COLO668 (cell line): ENCODE data around the gene GJD2.

Experiments used
- DNase-seq: peaks from one replicate; lab custom pipeline; 2025; ENCODE audit not compliant: unreplicated experiment; lab: John Stamatoyannopoulos, UW

Gene GJD2

DNA sequence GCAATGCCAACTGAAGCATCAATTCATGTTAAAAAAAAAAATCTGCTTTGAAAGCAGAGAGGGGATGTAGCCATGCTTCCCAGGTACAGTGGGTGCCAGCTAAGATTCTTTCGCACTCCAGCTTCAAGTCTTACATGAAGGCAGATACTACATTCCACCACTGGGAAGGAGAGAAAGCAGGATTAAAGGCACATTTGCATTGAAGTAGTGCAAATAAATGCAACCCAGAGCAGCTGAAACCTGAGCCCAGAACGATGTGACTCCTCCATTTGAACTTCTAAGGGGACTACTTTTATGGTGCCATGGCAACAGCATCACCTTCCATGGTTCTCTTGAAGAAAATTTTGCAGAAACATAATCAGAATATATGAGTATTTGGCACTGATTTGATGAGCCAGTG is 19.1 kb upstream of the GJD2 start:
- DNase-seq, result no peak

DNA sequence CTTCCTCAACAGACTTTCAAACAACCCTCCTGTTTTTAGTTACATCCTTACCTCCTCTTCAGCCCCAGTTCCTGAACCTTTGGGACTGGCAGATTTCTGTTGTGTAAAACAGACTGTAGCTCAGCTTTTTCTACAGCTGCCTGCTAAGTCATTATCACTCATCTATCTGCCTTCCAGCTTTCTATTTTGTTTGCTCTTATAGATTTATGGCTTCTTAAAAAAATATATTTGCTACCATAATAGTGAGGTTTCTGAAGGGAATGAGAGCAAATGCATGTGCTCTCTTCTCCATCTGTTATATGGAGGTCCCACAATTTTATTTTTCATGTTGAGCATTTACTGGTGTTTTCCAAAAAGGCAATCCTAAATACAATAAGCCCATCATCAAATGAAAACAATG is 18.2 kb upstream of the GJD2 start:
- DNase-seq, result no peak

GRCh38 chr15:34772312-34772711 is 17.5 kb upstream of the GJD2 start:
- no peak for DNase-seq

- DNase-seq, result no peak
Observed at GRCh38 chr15:34769711-34770110, 14.9 kb upstream of the GJD2 start.

DNA sequence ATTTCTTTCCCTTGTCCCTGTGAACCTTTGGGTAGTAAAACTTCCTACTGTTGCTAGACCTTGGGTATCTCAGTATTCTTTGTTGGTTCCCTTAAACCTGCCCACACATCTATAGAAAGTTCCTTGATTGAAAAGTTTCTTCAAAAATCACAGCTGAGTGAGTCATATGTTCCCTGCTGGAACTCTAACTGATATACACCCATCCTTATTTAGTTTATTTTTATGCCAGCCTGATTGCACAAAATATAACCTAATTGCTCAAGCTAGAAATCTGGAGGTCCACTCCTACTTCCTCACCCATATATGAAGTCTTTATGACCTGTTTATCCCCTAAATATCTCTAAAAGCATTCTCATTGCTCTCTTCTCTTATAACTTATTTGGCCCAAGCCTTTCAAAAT is 13.7 kb upstream of the GJD2 start:
- no peak for DNase-seq

- DNase-seq, result no peak
Observed at GRCh38 chr15:34765741-34766140, 10.9 kb upstream of the GJD2 start.

GRCh38 chr15:34760909-34761308 is 6.1 kb upstream of the GJD2 start:
- DNase-seq, result no peak

GRCh38 chr15:34759992-34760391 is 5.2 kb upstream of the GJD2 start:
- DNase-seq, result no peak

DNA sequence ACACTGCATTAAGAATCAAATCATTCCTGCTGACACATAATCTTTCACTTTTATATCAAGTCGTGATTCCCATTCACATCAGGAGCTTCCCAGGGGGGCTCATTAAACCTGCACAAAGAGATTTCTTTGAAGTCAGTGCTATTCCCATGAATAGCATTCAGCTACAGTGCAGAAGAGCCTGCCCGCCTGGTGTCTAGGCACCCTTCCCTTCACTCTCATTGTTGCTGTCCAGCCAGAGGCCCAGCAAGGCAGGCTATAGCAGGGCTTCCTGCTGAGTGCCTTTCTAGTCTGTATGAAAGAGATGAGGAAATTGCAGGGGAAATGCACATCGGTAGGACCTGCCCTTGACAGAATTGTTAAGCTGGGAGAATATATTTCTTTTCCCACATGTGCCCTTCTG is 4.5 kb upstream of the GJD2 start:
- DNase-seq, result no peak

DNA sequence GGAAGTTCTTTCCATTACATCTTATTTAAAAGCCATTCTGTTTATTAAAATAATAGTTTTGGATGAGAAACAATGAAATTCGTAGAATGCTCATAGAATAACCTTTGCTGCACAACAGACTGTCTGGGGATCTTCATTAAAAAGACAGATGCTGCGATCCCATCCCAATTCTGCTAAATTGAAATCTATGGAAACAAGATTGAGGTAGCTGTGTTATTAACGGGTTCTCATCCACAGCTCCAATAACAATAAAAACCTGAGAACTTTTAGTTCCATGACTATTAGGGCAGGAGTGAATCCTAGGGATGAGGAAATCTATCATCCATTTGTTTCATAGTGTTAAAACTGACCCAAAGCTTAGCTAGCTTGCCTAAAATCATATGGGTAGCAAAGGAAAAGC is 2.5 kb upstream of the GJD2 start:
- no peak for DNase-seq

- DNase-seq, result no peak
Observed at GRCh38 chr15:34755419-34755773, 598 bp upstream of the GJD2 start.

- DNase-seq, result no peak
Observed at GRCh38 chr15:34754171-34754601, 612 bp downstream of the GJD2 start.

GRCh38 chr15:34753236-34753894 is 1.4 kb downstream of the GJD2 start:
- DNase-seq, result no peak

GRCh38 chr15:34749691-34750090 is 5.1 kb downstream of the GJD2 start:
- DNase-seq, result no peak

DNA sequence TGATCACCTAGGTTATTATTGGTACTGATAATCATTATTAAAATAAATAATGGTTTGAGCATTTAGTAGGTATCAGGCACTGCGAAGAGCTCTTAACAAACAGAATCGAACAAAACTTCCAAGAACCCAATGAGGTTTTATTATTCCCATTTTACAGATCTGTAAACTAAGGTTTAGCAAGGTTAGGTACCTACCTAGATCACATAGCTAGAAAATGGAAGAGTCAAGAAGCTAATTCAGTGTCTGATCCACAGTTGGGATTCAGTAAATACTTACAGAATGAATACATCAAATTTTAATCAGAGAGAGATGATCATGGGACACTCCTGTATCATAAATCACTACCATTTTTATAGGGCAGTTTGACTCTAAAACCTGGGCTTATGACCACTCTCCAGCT is 15.5 kb downstream of the GJD2 start:
- DNase-seq, result no peak

GRCh38 chr15:34738002-34738401 is 16.8 kb downstream of the GJD2 start:
- DNase-seq, result no peak

DNA sequence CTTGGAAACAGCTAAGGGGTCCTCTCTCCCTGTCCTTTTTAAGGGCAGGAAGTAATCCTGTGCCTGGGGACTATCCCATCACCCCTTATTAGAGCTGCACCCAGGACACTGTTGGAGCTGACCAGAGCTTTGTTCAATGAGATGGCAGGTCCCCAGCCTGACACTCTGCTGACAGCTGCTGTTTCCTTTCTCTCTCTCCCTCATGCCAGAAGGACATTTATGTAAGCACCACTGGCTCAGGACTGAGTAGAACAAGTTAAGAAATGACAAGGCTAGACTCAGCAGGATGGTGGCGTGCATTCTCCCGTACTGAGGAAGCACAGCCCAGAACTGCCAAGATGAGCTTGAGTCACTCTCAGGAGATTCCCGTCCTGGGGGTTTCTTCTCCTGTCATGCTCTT is 17.3 kb downstream of the GJD2 start:
- DNase-seq, result no peak

- DNase-seq, result no peak
Observed at GRCh38 chr15:34734303-34734702, 20.5 kb downstream of the GJD2 start.

- DNase-seq, result no peak
Observed at GRCh38 chr15:34733621-34734020, 21.2 kb downstream of the GJD2 start.

GRCh38 chr15:34732430-34732829 is 22.4 kb downstream of the GJD2 start:
- DNase-seq, result no peak

GRCh38 chr15:34730701-34731100 is 24.1 kb downstream of the GJD2 start:
- no peak for DNase-seq

- no peak for DNase-seq
Observed at GRCh38 chr15:34729886-34730285, 24.9 kb downstream of the GJD2 start.

- no peak for DNase-seq
Observed at GRCh38 chr15:34729056-34729455, 25.7 kb downstream of the GJD2 start.
